ENCODE data around the gene SLC35D1. TPM values are rescaled to one million over a fixed set of nuclear protein-coding genes. Genes with fewer than 3 reads are reported as not detected.

The SLC35D1 gene
- polyA plus RNA-seq, 1 of the 3 experiments (the other 2 are of a cell fraction): 4.8 TPM

DNA sequence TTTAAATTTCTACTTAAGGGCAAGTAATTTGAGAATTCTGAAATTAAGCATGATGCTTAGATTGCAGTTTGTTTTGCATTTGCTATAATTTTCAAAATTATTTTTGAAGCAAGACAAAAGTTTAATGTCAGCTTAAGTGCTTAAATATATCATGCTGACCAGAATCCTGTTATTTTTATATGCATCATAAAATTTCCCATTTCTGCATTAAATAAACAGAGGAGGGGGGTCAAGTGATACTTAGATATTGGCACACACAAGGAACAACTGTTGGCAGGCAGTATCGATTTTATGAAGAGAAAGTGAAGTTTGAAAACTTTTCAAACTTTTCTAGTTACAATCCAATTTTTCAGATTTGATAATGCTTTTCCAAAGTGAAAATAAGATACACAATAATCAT, 68.1 kb downstream of the SLC35D1 start (continued):
- TF ChIP-seq, protein P1, sequence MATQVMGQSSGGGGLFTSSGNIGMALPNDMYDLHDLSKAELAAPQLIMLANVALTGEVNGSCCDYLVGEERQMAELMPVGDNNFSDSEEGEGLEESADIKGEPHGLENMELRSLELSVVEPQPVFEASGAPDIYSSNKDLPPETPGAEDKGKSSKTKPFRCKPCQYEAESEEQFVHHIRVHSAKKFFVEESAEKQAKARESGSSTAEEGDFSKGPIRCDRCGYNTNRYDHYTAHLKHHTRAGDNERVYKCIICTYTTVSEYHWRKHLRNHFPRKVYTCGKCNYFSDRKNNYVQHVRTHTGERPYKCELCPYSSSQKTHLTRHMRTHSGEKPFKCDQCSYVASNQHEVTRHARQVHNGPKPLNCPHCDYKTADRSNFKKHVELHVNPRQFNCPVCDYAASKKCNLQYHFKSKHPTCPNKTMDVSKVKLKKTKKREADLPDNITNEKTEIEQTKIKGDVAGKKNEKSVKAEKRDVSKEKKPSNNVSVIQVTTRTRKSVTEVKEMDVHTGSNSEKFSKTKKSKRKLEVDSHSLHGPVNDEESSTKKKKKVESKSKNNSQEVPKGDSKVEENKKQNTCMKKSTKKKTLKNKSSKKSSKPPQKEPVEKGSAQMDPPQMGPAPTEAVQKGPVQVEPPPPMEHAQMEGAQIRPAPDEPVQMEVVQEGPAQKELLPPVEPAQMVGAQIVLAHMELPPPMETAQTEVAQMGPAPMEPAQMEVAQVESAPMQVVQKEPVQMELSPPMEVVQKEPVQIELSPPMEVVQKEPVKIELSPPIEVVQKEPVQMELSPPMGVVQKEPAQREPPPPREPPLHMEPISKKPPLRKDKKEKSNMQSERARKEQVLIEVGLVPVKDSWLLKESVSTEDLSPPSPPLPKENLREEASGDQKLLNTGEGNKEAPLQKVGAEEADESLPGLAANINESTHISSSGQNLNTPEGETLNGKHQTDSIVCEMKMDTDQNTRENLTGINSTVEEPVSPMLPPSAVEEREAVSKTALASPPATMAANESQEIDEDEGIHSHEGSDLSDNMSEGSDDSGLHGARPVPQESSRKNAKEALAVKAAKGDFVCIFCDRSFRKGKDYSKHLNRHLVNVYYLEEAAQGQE (IDR thresholded peaks at IDR 0.05; ENCODE audit: low read depth, low read length): no peak

DNA sequence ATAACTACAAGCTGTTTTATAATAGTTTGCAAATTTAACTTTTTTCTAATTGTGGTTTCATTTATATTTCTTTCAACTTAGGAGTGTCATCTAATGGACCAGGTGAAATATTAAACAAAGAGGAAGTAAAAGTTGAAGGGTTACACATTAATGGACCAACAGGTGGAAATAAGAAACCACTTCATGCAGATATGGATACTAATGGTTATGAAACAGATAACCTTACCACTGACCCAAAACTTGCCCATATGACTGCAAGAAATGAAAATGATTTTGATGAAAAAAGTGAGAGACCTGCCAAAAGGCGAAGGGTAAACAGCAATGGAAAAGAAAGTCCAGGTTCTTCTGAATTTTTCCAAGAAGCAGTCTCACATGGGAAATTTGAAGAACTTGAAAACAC, 69.5 kb downstream of the SLC35D1 start:
- WGBS (ENCODE audit: low lambda C conversion rate): 94% methylated on average over 1 of the region's 1 CpG
- H3K4me3 ChIP-seq (ENCODE audit: low read depth in 2 of 2, low read length in 1 of 2): no peak overlapping the region
- no peaks in the 10 kb centered on the region for H3K9me3 ChIP-seq
- H3K36me3 ChIP-seq (replicated peaks in 1 of 2; ENCODE audit: control insufficient read depth in 1 of 2, insufficient read depth in 2 of 2, low read length in 1 of 2): peaks cover 89% of the 10 kb centered on the region in 2 experiments
- no peaks in the 10 kb centered on the region for H4K20me1 ChIP-seq (ENCODE audit: insufficient read depth)
- H3K9ac ChIP-seq: no peak overlapping the region
- no peaks in the 10 kb centered on the region for H3K9me2 ChIP-seq
- peaks cover 14% of the 10 kb centered on the region for H3F3A ChIP-seq (replicated peaks; ENCODE audit: insufficient read depth)
- TF ChIP-seq EZH2phosphoT487 (IDR thresholded peaks at IDR 0.05; ENCODE audit: borderline replicate concordance, low read depth) (no peak), POLR2AphosphoS5 (IDR thresholded peaks at IDR 0.05; ENCODE audit: low read depth, low read length) (no peak), SIN3A (IDR thresholded peaks at IDR 0.05; ENCODE audit: borderline replicate concordance, low read depth, low read length) (no peak), RXRA (IDR thresholded peaks at IDR 0.05; ENCODE audit: borderline replicate concordance, low read depth) (no peak), JUND (IDR thresholded peaks at IDR 0.05) (no peak), YY1 (IDR thresholded peaks at IDR 0.05; ENCODE audit: low read depth) (no peak), SMC3 (IDR thresholded peaks at IDR 0.05; ENCODE audit: low read depth, low read length) (no peak), IRF3 (IDR thresholded peaks at IDR 0.05; ENCODE audit: low read depth, low read length) (no peak), MAX (IDR thresholded peaks at IDR 0.05; ENCODE audit: low read depth) (no peak), RFX5 (IDR thresholded peaks at IDR 0.05; ENCODE audit: low read length) (no peak), USF2 (IDR thresholded peaks at IDR 0.05; ENCODE audit: borderline replicate concordance, low read depth, low read length) (no peak), FOXJ3 (CRISPR knock-in tag; IDR thresholded peaks at IDR 0.05) (no peak), TEAD4 (IDR thresholded peaks at IDR 0.05; ENCODE audit: borderline replicate concordance, insufficient read depth) (no peak), EP300 (IDR thresholded peaks at IDR 0.05; ENCODE audit: borderline replicate concordance in 1 of 2, low read depth in 1 of 2, low read length in 1 of 2) (no peak)
- TF ChIP-seq, protein P2, sequence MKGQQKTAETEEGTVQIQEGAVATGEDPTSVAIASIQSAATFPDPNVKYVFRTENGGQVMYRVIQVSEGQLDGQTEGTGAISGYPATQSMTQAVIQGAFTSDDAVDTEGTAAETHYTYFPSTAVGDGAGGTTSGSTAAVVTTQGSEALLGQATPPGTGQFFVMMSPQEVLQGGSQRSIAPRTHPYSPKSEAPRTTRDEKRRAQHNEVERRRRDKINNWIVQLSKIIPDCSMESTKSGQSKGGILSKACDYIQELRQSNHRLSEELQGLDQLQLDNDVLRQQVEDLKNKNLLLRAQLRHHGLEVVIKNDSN (IDR thresholded peaks at IDR 0.05; ENCODE audit: borderline replicate concordance, low read depth): no peak
- POLR2A ChIA-PET: no interaction called here
- DNase-seq: no peak
- CTCF ChIA-PET: interaction anchor here (0.7 to 1.2 kb wide), 2 partner anchors 11 to 165 kb away, joined by 3 to 4 read pairs; no protein-coding TSS in a partner anchor
- H3K27ac ChIP-seq (ENCODE audit: low read depth in 2 of 2, low read length in 1 of 2): no peak overlapping the region
- no peaks in the 10 kb centered on the region for H3K27me3 ChIP-seq (ENCODE audit: insufficient read depth)
- no peaks in the 10 kb centered on the region; a peak in 1 of 4 replicates for H3K4me1 ChIP-seq (ENCODE audit: control insufficient read depth in 1 of 2, insufficient read depth in 2 of 2, low read depth in 1 of 2, low read length in 1 of 2)
- no peak overlapping the region for H3K4me2 ChIP-seq
- no peaks in the 10 kb centered on the region for H3K79me2 ChIP-seq (ENCODE audit: insufficient read depth)
- no peak overlapping the region for H2AFZ ChIP-seq (ENCODE audit: low read depth)
